Measurements from ENCODE around the gene PITX3.

PITX3 gene

DNA sequence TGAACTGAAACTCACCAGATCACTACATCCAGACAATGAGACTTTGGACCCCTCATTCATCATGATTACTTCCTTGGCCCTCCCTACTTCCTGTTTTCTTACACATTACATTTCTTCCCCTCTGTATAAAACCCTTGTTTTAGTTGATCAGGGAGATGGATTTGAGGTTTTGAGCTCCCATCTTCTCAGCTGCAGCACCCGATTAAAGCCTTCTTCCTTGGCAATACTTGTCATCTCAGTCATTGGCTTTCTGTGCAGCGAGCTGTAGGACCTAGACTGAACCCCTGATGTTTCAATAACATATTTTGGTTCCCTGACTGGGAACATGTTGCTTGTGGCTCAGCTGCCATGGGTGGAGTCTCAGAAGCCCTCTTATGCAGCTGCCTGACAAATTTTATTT, 56.0 kb downstream of the PITX3 start (continued):
- TF ChIP-seq PPARA (CRISPR knock-in tag; IDR thresholded peaks at IDR 0.05; ENCODE audit: borderline replicate concordance): no peak
- TF ChIP-seq ZNF70 (CRISPR knock-in tag; IDR thresholded peaks at IDR 0.05): no peak
- no peak for TF ChIP-seq ZNF8 (CRISPR knock-in tag; IDR thresholded peaks at IDR 0.05)
- TF ChIP-seq CSRNP3 (CRISPR knock-in tag; IDR thresholded peaks at IDR 0.05): no peak

GRCh38 chr10:102184606-102185005, 56.7 kb downstream of the PITX3 start:
- ATAC-seq: no peak
- TF ChIP-seq ESRRG (CRISPR knock-in tag; IDR thresholded peaks at IDR 0.05): no peak
- TF ChIP-seq ZFP3 (CRISPR knock-in tag; IDR thresholded peaks at IDR 0.05): no peak
- TF ChIP-seq CSDC2 (CRISPR knock-in tag; IDR thresholded peaks at IDR 0.05): no peak
- no peak for TF ChIP-seq ZNF8 (CRISPR knock-in tag; IDR thresholded peaks at IDR 0.05)
- TF ChIP-seq, protein P1, sequence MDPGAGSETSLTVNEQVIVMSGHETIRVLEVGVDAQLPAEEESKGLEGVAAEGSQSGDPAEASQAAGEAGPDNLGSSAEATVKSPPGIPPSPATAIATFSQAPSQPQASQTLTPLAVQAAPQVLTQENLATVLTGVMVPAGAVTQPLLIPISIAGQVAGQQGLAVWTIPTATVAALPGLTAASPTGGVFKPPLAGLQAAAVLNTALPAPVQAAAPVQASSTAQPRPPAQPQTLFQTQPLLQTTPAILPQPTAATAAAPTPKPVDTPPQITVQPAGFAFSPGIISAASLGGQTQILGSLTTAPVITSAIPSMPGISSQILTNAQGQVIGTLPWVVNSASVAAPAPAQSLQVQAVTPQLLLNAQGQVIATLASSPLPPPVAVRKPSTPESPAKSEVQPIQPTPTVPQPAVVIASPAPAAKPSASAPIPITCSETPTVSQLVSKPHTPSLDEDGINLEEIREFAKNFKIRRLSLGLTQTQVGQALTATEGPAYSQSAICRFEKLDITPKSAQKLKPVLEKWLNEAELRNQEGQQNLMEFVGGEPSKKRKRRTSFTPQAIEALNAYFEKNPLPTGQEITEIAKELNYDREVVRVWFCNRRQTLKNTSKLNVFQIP (CRISPR knock-in tag; IDR thresholded peaks at IDR 0.05; ENCODE audit: borderline replicate concordance, low read depth): no peak
- no peak for TF ChIP-seq CREB5 (CRISPR knock-in tag; IDR thresholded peaks at IDR 0.05; ENCODE audit: low read depth)
- no peak for TF ChIP-seq GLIS3 (CRISPR knock-in tag; IDR thresholded peaks at IDR 0.05)
- no peak for TF ChIP-seq CSRNP3 (CRISPR knock-in tag; IDR thresholded peaks at IDR 0.05)
- no peak for TF ChIP-seq ZNF565 (CRISPR knock-in tag; conservative IDR thresholded peaks at IDR 0.05; ENCODE audit: low read depth)
- TF ChIP-seq SNAI2 (CRISPR knock-in tag; IDR thresholded peaks at IDR 0.05): no peak
- no peak for TF ChIP-seq TCF4 (CRISPR knock-in tag; IDR thresholded peaks at IDR 0.05; ENCODE audit: borderline replicate concordance)
- TF ChIP-seq, protein P2, sequence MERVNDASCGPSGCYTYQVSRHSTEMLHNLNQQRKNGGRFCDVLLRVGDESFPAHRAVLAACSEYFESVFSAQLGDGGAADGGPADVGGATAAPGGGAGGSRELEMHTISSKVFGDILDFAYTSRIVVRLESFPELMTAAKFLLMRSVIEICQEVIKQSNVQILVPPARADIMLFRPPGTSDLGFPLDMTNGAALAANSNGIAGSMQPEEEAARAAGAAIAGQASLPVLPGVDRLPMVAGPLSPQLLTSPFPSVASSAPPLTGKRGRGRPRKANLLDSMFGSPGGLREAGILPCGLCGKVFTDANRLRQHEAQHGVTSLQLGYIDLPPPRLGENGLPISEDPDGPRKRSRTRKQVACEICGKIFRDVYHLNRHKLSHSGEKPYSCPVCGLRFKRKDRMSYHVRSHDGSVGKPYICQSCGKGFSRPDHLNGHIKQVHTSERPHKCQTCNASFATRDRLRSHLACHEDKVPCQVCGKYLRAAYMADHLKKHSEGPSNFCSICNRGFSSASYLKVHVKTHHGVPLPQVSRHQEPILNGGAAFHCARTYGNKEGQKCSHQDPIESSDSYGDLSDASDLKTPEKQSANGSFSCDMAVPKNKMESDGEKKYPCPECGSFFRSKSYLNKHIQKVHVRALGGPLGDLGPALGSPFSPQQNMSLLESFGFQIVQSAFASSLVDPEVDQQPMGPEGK (CRISPR knock-in tag; IDR thresholded peaks at IDR 0.05; ENCODE audit: borderline replicate concordance): no peak
- TF ChIP-seq, protein P3, sequence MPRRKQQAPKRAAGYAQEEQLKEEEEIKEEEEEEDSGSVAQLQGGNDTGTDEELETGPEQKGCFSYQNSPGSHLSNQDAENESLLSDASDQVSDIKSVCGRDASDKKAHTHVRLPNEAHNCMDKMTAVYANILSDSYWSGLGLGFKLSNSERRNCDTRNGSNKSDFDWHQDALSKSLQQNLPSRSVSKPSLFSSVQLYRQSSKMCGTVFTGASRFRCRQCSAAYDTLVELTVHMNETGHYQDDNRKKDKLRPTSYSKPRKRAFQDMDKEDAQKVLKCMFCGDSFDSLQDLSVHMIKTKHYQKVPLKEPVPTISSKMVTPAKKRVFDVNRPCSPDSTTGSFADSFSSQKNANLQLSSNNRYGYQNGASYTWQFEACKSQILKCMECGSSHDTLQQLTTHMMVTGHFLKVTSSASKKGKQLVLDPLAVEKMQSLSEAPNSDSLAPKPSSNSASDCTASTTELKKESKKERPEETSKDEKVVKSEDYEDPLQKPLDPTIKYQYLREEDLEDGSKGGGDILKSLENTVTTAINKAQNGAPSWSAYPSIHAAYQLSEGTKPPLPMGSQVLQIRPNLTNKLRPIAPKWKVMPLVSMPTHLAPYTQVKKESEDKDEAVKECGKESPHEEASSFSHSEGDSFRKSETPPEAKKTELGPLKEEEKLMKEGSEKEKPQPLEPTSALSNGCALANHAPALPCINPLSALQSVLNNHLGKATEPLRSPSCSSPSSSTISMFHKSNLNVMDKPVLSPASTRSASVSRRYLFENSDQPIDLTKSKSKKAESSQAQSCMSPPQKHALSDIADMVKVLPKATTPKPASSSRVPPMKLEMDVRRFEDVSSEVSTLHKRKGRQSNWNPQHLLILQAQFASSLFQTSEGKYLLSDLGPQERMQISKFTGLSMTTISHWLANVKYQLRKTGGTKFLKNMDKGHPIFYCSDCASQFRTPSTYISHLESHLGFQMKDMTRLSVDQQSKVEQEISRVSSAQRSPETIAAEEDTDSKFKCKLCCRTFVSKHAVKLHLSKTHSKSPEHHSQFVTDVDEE (CRISPR knock-in tag; IDR thresholded peaks at IDR 0.05): no peak
- no peak for TF ChIP-seq OSR1 (CRISPR knock-in tag; IDR thresholded peaks at IDR 0.05)
- TF ChIP-seq PPARA (CRISPR knock-in tag; IDR thresholded peaks at IDR 0.05; ENCODE audit: borderline replicate concordance): no peak
- TF ChIP-seq BACH2 (CRISPR knock-in tag; IDR thresholded peaks at IDR 0.05; ENCODE audit: borderline replicate concordance): no peak
- no peak for TF ChIP-seq RARB (CRISPR knock-in tag; IDR thresholded peaks at IDR 0.05)
- no peak for TF ChIP-seq ISL1 (CRISPR knock-in tag; IDR thresholded peaks at IDR 0.05)

Measured in SK-N-SH treated with all-trans-retinoic acid at 6 μM for 48 hours (cell line).